GM21526 (cell line): ENCODE data around the gene HPN.

Experiments used
- ATAC-seq: cut with Tn5 transposase; IDR thresholded peaks from one replicate; pipeline ENCODE4 v1.9.1; 2021; ENCODE audit warnings: moderate library complexity; ENCODE audit not compliant: unreplicated experiment, low FRiP score

The HPN gene

DNA sequence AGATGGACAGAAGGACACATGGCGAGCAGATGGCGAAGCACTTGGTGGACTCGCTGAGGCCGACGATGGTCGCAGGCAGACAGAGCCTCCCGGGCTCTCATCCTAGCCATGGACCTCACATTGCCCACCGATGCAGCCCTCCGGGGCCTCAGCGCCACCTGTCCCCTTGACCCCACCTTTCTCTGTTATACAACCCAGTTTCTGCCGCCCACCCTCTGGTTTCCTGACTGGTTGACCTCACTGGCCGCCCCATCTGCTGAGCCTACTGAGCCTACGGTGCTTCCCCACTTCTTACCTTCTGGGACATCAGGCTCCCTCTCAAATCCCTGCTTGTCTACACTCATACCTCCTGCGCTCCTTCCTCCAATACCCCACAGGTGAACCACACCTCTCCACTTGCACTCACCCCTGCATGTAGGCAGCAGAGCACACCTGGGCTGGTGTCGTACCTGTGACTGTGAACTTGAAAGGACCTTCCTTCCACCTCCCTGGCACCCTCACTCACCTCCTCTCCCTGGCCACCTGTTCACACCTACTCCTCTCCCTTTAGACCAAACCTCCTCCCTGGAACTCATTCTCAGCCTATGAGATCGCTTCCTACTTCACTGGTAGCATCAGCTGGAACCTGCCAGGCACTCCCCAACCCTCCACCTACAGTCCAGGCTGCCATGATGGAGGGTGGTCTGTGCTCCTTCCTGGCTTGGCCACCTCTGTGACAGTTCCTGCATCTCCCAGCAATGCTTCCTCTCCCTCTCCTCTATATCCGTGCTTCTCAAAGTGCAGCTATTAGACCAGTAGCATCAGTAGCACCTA is 36.1 kb downstream of the HPN start:
- no peak for ATAC-seq

DNA sequence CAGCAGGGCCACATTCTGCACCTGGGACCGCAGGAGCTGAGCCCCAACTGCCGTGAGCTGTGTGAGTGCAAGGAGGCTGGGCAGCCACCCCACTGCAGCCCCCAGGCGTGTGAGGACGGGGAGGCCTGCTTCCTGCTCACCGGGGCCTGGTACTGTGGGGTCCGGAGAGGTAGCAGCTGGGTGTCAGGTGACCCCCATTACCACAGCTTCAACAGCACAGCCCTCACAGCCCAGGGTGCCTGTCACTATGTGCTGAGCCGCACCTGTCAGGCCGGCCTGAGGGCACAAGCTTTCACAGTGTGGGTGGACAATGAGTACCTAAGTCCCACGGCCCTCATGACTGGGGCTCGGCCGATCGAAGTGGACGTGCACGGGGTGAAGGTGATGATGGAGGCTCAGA is 38.3 kb downstream of the HPN start:
- no peak for ATAC-seq

DNA sequence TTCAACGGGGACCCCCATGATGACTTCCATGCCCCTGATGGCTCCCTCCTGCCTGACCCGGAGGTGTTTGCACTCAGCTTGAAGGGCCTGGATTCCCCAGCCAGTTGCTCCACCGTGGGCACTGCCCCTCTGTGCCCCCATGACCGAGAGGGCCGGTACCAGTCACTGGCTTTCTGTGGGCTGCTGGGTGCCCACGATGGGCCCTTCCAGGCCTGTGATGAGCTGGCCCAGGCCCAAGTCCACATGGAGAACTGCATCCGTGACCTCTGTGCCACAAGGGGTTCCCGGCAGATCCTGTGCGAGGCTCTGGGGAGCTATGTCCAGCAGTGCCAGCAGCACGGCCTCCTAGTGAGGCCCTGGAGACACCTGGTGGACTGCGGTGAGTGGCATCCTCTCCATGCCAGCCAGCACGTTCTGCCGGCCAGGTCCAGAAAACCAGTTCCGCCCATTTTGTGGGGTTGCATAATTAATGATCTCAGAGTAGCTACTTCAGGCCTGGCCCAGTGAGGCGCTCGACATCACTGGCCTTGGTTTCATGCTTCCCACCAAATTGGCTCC is 39.2 kb downstream of the HPN start:
- ATAC-seq, result no peak

DNA sequence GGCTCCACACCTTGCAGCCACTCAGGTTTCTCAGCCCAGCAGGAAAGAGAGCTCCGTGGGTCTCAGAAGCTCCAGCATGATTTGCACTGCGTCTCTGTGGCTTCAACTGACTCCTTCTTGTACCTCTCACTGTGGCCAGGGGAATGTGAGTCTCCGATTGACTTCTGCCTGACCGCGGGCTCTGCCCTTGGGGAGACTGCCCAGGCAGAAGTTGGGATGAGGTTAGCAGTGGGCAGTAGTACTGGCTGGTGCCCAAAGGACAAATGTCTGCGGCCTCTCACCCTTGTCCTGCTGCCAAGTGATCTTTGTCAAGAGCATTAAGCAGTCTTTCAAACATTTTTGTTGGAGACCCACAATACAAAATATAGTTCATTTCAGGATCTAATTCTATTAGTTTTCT is 39.7 kb downstream of the HPN start:
- ATAC-seq, result no peak

DNA sequence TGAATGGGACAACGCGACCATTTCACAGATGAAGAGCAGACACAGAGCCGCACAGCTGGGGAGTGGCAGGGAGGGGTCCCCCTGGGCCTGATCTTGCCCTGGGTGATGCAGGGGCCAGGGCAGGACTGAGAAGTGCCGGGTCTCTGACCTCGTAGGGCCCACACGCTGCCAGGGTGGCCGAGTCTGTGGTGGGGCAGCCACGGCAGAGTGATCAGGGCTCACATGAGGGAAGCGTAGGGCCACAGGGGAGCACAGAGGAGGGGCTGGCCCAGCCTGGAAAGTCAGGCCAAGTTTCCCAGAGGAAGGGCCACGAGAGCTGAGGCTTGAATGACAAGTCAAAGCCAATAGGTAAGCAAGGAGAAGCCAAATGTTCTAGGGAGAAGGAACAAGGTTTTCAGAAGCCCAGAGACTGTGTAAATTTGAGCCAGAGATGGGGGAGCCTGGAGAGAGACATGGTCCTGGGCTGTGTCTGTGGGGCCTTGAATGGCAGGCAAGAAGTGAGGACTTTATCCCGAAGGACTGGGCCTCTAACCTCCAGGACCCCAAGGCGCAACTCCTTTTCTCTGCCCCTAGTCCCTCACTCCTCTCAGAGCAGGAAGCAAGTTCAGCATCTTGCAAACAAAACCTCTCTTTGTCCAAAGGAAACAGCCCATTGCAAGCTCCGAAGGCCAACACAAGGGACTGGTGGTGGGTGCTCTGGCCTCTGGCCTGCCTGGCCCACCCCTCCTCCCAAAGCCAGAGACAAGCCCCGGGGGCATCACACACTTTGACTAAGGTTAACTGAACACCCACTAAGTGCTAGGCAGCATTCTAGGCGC is 42.4 kb downstream of the HPN start:
- ATAC-seq, result no peak

DNA sequence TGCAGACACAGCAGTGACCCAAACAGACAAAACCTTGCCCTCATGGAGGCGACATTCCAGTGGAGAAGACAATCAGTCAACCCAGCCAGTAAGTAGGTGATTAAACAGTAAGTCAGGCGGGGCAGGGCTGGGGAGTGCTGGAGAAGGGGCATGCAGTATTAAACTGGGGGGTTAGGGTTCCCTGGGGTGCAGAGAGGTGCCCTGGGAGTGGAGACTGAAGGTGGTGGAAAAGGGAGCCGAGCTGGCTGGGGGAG is 42.9 kb downstream of the HPN start:
- ATAC-seq, result no peak

DNA sequence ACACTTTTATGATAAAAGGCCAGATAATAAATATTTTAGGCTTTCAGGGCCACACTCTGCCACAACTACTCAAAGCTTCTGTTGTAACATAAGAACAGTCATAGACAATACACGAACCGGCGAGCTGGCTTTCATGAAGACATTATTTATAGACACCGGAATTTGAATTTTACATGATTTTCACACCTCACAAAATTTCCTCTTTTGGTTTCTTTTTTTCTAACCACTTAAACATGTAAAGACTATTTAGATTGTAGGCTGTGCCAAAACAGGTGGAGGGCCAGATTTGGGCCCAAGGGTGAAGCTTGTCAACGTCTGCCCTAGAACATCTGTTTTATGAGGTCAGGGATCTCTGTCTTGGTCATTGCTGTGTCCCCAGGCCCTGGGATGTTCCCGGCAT is 44.4 kb downstream of the HPN start:
- no peak for ATAC-seq

DNA sequence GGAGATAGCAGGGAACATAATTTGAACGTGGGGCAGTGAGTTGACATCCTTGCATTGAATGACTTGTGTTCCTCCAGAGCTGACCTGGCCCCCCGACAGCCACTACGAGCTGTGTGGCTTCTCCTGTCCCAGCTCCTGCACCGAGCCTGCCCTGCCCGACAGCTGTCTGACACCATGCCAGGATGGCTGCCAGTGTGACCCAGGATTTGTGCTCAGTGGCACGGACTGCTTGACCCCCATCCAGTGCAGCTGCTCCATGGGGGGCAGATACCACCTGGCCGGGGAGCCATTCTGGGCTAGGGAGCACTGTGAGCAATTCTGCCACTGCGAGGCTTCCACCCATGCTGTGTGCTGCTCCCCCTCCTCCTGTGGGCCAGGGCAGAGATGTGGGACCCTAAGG is 44.9 kb downstream of the HPN start:
- no peak for ATAC-seq

DNA sequence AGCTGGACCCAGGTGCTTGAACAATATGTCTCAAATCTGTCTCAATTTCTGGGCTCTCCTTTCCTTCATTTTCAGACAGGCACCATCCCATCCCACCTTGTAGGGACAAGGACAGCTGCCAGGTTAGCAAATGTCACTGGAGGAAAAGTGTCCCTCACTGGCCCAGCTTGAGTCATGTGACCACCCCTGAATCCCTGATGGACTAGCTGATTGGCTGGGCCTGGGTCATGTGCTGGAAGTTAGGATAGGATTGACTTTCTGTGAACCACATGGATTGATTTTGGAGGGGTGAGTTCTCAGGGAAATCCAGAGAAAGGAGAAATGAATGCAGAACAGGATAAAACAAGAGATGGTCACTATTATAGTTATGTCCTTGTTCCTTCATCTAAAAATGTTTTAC is 45.9 kb downstream of the HPN start:
- ATAC-seq, result no peak

DNA sequence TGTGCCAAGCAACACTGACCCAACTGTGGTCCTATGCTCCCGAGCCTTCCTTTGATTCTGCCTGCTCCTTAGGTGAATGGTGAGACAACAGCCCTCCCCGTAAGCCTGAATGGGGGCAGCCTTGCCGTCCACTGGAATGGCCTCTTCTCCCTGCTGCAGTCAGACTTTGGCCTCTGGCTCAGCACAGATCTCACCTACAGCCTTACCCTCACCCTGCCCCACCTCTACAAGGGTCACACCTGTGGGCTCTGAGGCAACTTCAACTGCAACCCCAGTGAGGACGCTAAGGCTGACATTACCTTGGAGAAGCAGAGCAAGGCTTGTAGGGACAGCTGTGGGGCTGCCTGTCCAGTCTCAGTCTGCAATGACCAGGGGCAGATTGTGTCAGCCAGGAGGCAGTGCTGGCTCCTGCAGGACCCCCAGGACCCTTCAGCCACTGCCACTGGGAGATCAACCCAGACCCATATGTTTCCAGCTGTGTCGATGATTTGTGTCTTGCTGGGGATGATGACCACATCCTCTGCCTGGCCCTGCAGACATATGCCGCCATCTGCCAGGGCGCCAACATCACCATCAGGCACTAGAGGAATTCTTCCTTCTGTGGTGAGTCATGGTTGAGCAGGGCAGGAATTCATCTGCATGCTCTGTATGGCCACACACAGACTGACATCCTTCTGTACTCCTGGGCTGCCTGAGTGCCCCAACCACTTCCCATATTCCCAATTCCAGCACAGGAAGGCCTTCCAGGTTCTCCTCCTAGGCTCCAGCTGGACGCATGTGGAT is 46.8 kb downstream of the HPN start:
- ATAC-seq, result no peak

DNA sequence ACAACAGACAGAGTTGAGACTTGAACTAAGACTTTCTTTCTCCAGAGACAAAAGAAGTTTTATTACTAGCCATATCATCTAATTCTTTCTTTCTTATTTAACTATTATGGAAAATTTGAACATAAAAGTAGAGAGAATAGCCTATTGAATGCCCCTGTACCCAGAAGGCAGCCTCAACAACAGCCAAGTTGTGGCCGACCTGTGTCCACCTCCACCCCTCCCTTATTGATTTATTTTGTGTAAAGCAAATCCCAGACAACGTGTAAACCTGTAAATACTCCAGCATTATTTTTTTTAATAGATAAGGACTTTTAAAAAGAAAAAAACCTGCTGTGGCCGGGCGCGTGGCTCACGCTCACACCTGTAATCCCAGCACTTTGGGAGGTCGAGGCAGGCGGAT is 48.0 kb downstream of the HPN start:
- ATAC-seq, result no peak

DNA sequence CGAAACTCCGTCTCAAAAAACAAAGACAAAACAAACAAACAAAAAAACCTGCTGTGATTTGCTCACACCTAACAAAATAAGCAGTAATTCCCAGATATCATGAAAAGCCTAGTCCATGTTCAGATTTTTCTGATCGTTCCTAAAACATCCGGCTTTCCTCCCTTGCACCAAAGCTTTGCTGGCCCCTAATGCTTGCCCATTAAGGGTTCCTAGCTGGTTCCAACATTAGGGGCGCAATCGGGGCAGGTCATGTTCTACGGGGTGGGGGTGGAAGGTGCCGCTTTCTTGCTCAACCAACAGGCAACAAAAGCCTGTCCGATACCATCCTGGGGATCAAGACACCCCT is 48.6 kb downstream of the HPN start:
- no peak for ATAC-seq

DNA sequence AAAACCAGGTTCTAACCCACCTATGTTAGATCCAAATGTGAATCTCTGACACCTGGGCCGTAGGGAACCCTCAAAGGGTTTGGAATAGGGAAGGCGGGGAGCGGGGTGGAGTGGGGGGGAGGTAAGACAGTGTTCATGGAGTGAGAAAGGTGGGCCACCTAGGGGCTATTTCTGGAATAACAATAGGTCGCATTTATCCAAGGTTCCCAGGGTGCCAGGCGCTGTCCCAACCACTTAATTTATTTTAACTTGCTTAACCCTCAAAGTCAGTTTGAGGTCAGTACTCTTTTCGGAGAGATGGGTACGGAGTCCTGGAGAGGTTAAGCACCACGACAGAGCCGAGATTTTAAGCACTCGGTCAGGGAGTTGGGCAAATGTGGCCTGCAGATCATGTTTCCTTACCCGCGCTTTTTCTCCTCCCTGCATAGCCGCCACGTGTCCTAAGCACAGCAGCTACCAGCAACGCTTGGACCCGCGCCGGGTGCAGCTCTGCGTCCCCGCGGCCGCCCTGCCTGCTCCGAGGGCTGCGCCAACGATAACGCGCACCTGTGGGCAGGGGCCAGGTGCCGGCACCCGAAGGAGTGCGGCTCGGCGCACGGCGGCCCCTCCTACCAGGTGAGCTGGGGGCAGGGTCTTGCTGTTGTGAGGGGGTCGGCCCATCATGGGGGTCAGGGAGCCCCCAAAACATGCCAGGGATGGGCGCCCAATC is 49.1 kb downstream of the HPN start:
- ATAC-seq, result no peak

DNA sequence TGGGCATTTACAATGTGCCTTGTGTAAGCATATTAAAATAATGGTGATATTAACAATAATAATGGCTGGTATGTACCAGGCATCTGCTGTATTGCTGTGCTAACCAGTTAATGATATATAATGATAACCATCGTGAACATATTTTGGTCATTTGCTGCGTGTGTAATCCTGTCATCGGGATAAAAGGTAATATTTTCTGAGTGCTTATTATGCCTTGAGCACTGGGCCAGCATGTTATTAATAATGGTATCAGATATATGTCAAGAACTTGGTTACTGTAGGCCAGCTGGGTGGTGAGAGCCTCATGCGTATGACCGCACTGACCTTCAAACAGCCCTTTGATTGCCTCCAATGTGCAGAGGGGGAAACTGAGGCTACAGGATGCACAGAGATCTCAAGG is 51.9 kb downstream of the HPN start:
- ATAC-seq, result no peak

DNA sequence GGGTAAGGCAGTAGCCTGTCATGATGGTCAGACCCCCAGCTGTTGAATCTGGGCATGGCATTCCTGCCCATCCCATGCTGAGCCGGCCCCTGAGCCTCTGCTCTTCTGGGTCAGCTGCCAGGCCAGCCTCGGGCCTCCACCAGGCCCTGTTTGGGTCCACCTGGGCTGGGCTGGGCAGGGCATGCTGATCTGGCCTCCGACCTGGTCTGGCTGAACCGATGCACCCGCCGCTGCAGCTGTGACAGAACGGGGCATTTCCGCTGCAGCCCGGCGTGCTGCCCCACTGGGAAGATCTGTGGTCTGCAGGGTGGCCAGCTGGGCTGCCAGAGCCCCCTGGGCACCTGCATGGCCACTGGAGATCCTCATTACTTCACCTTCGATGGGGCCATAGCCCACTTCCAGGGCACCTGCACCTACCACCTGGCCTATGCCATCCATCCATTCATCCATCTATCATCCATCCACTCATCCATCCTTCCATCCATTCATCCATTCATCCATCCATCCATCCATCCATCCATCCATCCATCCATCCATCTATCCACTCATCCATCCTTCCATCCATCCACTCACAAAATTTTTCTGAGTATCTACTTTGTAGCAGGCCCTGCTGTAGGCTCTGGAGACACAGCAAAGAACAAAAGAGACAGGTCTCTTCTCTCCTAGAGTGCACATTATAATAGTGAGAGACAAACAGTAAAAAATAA is 52.6 kb downstream of the HPN start:
- ATAC-seq, result no peak

DNA sequence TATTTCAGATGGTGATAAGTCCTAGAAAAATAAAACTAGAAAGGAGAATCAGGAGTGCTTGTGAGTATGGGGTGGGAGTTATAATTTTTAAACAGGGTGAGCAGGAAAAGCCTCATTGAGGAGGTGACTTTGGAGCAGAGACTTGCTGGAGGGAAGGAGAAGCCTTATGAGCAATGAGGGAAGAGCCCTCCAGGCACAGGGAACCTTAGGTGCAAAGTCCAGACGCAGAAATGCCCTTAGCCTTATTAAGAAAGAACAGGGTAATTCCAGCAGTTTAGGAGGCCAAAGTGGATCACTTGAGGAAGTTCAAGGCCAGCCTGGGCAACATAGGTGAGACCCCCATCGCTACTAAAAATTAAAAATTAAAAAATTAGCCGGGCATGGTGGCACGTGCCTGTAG is 53.1 kb downstream of the HPN start:
- ATAC-seq, result no peak

DNA sequence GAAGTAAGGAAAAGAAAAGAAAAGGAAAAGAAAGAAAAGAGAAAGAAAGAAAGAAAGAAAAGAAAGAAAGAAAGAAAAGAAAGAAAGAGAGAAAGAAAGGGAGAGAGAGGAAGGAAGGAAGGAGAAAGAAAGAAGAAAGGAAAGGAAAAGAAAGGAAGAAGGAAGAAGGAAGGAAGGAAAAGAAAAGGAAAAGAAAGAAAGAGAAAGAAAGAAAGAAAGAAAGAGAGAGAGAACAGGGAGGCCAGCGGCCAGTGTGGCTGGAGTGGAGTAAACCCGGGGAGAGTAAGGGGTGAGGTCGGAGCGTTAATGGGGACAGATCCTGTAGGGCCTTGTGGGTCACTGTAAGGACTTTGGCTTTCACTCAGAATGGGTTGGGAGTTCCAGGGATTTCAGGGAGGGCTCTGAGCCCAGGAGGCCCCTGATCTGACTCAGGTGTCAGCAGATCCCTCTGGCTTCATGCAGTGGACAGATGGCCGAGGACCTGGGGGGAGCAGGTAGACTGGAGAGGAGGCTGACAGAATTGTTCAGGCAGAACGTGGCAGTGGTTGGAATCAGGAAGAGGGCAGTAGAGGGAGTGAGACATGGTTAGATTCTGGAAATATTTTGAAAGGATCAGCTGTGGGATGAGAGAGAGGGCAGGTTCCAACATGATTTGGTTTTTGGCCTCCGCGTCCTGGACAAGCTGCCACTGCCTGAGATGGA is 54.3 kb downstream of the HPN start:
- no peak for ATAC-seq

DNA sequence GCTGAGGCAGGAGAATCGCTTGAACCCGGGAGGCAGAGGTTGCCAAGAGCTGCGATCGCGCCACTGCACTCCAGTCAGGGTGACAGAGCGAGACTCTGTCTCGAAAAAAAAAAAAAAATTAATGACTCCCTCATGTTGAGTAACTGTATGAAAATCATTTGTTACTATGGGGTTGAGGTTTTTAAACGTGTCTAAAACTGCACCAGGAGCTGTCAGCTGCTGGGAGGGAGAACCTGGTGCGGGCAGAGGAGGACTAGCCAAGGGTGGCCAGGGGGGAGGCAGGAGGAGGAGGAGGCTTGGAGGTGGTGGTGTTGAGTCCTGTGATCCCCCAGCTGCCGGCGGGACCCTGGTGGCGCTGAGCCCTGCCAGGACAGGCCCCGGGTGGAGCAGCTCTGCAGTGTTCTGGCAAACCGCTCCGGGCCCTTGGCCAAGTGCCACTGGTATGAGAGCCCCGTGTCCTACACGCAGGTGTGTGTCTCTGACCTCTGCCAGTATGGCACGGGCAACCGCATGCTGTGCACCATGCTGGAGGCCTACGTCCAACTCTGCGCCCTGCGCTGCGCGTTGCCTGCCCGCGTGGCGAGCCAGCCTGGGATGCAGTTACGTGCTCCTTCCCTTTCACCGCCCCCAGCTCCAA is 57.0 kb downstream of the HPN start:
- ATAC-seq, result no peak
